Nephron progenitor cell (in vitro differentiated cells): Measurements from ENCODE around the gene MPHOSPH9.

Source experiments
- DNase-seq: peaks from one replicate; pipeline ENCODE4 v3.0.0; 2021
- H3K27ac Mint-ChIP-seq: 2 replicates; pipeline ENCODE4 v1.8.0; 2021; ENCODE audit warnings: mild to moderate bottlenecking, moderate library complexity, mixed read lengths
- H3K27me3 Mint-ChIP-seq: 2 replicates; pipeline ENCODE4 v1.8.0; 2021; ENCODE audit warnings: mild to moderate bottlenecking, low read depth, mixed read lengths; ENCODE audit not compliant: poor library complexity
- H3K36me3 Mint-ChIP-seq: 2 replicates; pipeline ENCODE4 v1.8.0; 2021; ENCODE audit warnings: low read depth, mixed read lengths
- H3K4me1 Mint-ChIP-seq: 2 replicates; pipeline ENCODE4 v1.8.0; 2021; ENCODE audit warnings: mixed read lengths
- H3K4me3 Mint-ChIP-seq: 2 replicates; pipeline ENCODE4 v1.8.0; 2021; ENCODE audit warnings: mild to moderate bottlenecking, moderate library complexity, mixed read lengths
- H3K9me3 Mint-ChIP-seq: 2 replicates; pipeline ENCODE4 v1.8.0; 2021; ENCODE audit warnings: mild to moderate bottlenecking, moderate library complexity, mixed read lengths
- TF ChIP-seq, protein P1 (sequence below): fragments of 200-600 bp; sonication (generic); IDR thresholded peaks from 2 replicates; pipeline ENCODE4 v1.5.0; 2021; ENCODE audit warnings: antibody characterized with exemption

Gene MPHOSPH9

DNA sequence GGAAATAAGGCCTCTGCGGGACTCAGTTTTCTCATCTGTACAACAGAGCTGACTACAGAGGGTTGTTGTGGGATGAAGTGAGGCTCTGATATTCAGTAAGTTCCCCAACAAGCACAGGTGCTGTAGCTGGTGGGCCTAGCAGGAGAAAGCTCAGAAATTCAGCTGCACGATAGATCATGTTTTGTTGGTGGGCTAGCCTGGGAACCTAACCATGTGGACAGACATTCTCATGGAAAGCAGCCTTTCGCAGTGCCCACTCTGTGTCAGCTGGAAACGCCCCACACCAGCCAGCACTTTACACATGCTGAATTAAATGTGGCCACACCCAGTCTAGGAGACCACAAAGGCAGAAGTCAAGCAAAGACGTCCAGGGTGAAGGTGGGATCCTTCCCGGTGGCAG, 98.1 kb downstream of the MPHOSPH9 start:
- Mint-ChIP-seq H3K9me3 (peaks cover 7% of the 10 kb centered on the region), H3K36me3 (peaks cover 4% of the 10 kb centered on the region), H3K27me3 (no peaks in the 10 kb centered on the region), H3K27ac (no peak overlapping the region), H3K4me3 (no peak overlapping the region), H3K4me1 (peaks cover 11% of the 10 kb centered on the region)
- DNase-seq, result no peak
- TF ChIP-seq, protein P1, sequence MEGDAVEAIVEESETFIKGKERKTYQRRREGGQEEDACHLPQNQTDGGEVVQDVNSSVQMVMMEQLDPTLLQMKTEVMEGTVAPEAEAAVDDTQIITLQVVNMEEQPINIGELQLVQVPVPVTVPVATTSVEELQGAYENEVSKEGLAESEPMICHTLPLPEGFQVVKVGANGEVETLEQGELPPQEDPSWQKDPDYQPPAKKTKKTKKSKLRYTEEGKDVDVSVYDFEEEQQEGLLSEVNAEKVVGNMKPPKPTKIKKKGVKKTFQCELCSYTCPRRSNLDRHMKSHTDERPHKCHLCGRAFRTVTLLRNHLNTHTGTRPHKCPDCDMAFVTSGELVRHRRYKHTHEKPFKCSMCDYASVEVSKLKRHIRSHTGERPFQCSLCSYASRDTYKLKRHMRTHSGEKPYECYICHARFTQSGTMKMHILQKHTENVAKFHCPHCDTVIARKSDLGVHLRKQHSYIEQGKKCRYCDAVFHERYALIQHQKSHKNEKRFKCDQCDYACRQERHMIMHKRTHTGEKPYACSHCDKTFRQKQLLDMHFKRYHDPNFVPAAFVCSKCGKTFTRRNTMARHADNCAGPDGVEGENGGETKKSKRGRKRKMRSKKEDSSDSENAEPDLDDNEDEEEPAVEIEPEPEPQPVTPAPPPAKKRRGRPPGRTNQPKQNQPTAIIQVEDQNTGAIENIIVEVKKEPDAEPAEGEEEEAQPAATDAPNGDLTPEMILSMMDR, result no peak

DNA sequence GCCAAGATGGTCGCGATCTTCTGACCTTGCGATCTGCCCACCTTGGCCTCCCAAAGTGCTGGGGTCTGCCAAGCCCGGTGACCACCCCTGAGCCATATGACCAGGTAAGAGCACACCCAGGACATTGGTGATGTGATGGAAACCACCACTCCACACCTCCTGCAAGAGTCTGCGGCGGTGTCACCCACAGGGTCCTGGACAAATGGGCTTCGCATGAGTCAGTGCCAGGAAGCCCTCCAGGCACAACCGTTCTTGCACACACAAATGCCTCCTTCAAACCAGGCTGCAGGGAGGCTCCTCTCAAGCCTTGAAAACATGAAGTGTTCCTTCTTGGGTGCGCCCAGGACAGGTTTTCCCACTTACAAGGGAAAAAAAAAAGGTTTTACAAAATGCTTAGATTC, 98.7 kb downstream of the MPHOSPH9 start:
- no peak overlapping the region for H3K27ac Mint-ChIP-seq
- peaks cover 4% of the 10 kb centered on the region for H3K36me3 Mint-ChIP-seq
- TF ChIP-seq, protein P1, result no peak
- no peak for DNase-seq
- no peaks in the 10 kb centered on the region for H3K27me3 Mint-ChIP-seq
- H3K9me3 Mint-ChIP-seq, result peaks cover 7% of the 10 kb centered on the region
- no peak overlapping the region for H3K4me3 Mint-ChIP-seq
- H3K4me1 Mint-ChIP-seq, result peaks cover 5% of the 10 kb centered on the region

DNA sequence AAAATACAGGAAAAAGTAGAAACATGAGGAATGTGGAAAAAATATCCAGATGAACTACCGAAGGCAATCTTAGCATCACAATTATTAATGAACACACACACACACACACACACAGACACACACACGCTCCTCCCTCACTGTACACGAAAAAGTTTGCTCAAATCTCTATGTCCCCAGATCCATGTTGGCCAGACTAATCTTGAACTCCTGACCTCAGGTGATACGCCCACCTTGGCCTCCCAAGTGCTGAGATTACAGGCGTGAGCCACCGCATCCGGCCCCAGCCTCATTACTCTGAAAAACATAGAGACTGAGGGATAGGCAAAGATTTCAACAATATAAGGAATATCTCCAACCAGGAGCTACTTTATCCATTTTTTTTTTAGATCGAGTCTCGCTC, 99.2 kb downstream of the MPHOSPH9 start:
- Mint-ChIP-seq H3K4me1 (peaks cover 5% of the 10 kb centered on the region), H3K27ac (no peak overlapping the region), H3K27me3 (no peaks in the 10 kb centered on the region), H3K4me3 (no peak overlapping the region), H3K36me3 (peaks cover 4% of the 10 kb centered on the region), H3K9me3 (peaks cover 7% of the 10 kb centered on the region)
- DNase-seq, result no peak
- TF ChIP-seq, protein P1, result no peak

GRCh38 chr12:123132951-123133619, 99.9 kb downstream of the MPHOSPH9 start:
- DNase-seq, result no peak
- Mint-ChIP-seq H3K27me3 (no peaks in the 10 kb centered on the region), H3K27ac (no peak overlapping the region), H3K4me1 (no peaks in the 10 kb centered on the region), H3K4me3 (no peak overlapping the region), H3K36me3 (peaks cover 4% of the 10 kb centered on the region), H3K9me3 (peaks cover 7% of the 10 kb centered on the region)
- TF ChIP-seq, protein P1, result no peak

DNA sequence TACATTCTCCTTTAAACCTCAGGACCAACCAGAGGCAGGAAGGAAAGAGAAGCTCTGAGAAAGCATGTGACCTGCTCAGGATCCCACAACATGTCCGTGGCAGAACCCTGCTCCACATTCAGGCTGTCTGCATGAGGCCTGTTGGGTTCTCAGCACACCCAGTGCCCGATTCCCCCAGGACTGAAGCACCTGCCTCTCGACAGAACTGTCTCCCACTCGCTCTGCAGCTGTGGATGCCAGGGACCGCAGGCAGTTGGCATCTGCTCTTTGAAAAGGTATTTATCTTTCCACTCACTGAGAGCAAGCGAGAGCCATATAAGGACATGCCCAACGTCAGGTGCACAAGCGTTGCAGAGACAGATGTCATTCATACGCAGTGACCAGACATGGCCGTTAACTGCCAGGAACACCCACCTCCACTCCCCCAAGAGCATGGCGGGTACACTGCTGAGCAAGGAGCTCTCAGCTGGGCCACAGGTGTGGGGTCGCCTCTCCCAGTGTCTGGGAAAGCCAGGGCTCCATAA, 101.0 kb downstream of the MPHOSPH9 start:
- H3K4me1 Mint-ChIP-seq, result peaks cover 1% of the 10 kb centered on the region
- peaks cover 7% of the 10 kb centered on the region for H3K9me3 Mint-ChIP-seq

More for the DNA sequence above, 101.0 kb downstream of the MPHOSPH9 start:
- DNase-seq, result no peak
- Mint-ChIP-seq H3K27ac (no peak overlapping the region), H3K27me3 (no peaks in the 10 kb centered on the region), H3K36me3 (peaks cover 4% of the 10 kb centered on the region), H3K4me3 (no peak overlapping the region)
- TF ChIP-seq, protein P1, result no peak
